Mucosa of descending colon (tissue), 3 donors: ENCODE measurements around the gene FRS2. TPM values are rescaled to one million over a fixed set of nuclear protein-coding genes. Genes with fewer than 3 reads are reported as not detected.

Experiments used
- ATAC-seq: fragments of 200-7000 bp; cut with Tn5 transposase; one replicate; pipeline ENCODE4 v1.9.1; 2020; ENCODE audit warnings: mild to moderate bottlenecking, moderate library complexity
- DNase-seq, 3 donors: peaks; one replicate each; pipeline ENCODE4 v3.0.0-alpha.2; 2020
- H3K36me3 ChIP-seq: fragments of 200-600 bp; one replicate; pipeline ENCODE4 v1.8.0; 2021; ENCODE audit warnings: low read depth, mild to moderate bottlenecking
- H3K4me1 ChIP-seq: fragments of 200-600 bp; one replicate; pipeline ENCODE4 v1.8.0; 2021; ENCODE audit warnings: low read depth, mild to moderate bottlenecking
- H3K4me3 ChIP-seq: fragments of 200-600 bp; one replicate; pipeline ENCODE4 v1.8.0; 2021; ENCODE audit warnings: mild to moderate bottlenecking
- H3K9me3 ChIP-seq: fragments of 200-600 bp; one replicate; pipeline ENCODE4 v1.8.0; 2021; ENCODE audit warnings: mild to moderate bottlenecking
- CTCF ChIP-seq: fragments of 200-600 bp; IDR thresholded peaks from one replicate; pipeline ENCODE4 v1.8.0; 2022; ENCODE audit warnings: antibody characterized with exemption, mild to moderate bottlenecking
- intact Hi-C, 2 donors: fragments of 100-400 bp; cut with DNase I in 1 of 2; cut with micrococcal nuclease in 1 of 2; formaldehyde crosslinking; loops; one replicate each; pipeline versions ENCODE4 v1.11.0 to v1.11.1; 2022; cut with DNase I, micrococcal nuclease
- total RNA-seq, 3 donors: library from RNA; stranded (reverse); fragmentation: NEBNext Ultra II Directional in 2 of 3; extraction: Animal tissue kit (Norgen Biotek cat#: 25700) in 2 of 3; gene quantifications; one replicate each; pipeline versions ENCODE4 v1.2.1 to v1.2.4, GENCODE V29; 2021 to 2023
- donor health status: DM: no; HTN: no; CAD: no; lungs with moderate emphysema.
- donor health status: DM: no; HTN: no; CAD: no.
- donor health status: DM: no; HTN: yes; CAD: no.

Gene FRS2
- total RNA-seq, 3 donors from 2014 or later, result 24.2 to 30.8 (median 30.3) TPM

DNA sequence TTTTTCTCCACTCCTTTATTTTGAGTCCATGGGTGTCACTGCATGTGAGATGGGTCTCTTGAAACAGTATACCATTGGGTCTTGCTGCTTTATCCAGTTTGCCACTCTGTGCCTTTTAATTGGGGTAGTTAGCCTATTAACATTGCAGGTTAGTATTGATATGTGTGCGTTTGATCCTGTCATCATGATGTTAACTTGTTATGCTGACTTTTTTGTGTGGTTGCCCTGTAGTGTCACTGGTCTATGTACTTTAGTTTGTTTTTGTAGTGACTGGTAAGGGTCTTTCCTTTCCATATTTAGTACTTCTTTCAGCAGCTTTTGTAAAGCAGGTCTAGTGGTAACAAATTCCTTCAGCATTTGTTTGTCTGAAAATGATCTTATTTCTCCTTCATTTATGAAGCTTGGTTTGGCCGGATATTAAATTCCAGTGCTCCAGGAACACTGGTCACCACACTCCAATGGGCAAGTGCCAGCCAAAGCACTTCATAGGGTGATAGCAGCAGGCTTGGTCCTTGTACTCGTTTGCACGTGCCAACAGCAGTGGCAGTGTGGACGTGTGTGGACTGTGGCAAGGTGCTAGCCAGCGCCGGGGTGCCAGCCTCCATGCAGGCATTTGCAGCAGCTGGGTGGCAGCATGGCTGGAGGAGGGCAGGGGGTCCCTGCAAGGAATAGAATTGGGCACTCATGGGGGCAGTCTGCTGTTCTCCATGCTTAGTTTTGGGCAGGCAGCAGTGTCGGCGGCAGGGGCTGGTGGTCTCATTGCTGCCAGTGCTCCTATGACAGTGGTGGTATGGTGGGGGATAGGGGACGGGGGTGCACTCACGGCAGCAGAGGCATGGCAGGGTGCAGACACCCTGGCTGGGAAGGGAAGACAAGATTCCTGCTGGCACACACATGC is 53.5 kb downstream of the FRS2 start:
- H3K36me3 ChIP-seq, result no peaks in the 10 kb centered on the region
- ATAC-seq, result no peak
- peaks cover 4% of the 10 kb centered on the region for H3K9me3 ChIP-seq
- no peaks in the 10 kb centered on the region for H3K4me1 ChIP-seq
- no peak for DNase-seq
- no peak overlapping the region for H3K4me3 ChIP-seq
- TF ChIP-seq CTCF, result no peak
- intact Hi-C loops, result no loop called here

- no peak for TF ChIP-seq CTCF
- ATAC-seq (no peak), DNase-seq (no peak)
- intact Hi-C loops, result no loop called here
- H3K4me3 ChIP-seq, result no peak overlapping the region
- no peaks in the 10 kb centered on the region for H3K4me1 ChIP-seq
- H3K36me3 ChIP-seq, result no peaks in the 10 kb centered on the region
- peaks cover 4% of the 10 kb centered on the region for H3K9me3 ChIP-seq
These were observed 54.1 kb downstream of the FRS2 start for GRCh38 chr12:69524331-69524630.

GRCh38 chr12:69524755-69525469 is 54.7 kb downstream of the FRS2 start:
- TF ChIP-seq CTCF, result no peak
- no peak for ATAC-seq
- Histone ChIP-seq H3K4me3 (no peak overlapping the region), H3K36me3 (no peaks in the 10 kb centered on the region), H3K9me3 (peaks cover 4% of the 10 kb centered on the region), H3K4me1 (no peaks in the 10 kb centered on the region)
- intact Hi-C loops, result no loop called here
- no peak for DNase-seq

DNA sequence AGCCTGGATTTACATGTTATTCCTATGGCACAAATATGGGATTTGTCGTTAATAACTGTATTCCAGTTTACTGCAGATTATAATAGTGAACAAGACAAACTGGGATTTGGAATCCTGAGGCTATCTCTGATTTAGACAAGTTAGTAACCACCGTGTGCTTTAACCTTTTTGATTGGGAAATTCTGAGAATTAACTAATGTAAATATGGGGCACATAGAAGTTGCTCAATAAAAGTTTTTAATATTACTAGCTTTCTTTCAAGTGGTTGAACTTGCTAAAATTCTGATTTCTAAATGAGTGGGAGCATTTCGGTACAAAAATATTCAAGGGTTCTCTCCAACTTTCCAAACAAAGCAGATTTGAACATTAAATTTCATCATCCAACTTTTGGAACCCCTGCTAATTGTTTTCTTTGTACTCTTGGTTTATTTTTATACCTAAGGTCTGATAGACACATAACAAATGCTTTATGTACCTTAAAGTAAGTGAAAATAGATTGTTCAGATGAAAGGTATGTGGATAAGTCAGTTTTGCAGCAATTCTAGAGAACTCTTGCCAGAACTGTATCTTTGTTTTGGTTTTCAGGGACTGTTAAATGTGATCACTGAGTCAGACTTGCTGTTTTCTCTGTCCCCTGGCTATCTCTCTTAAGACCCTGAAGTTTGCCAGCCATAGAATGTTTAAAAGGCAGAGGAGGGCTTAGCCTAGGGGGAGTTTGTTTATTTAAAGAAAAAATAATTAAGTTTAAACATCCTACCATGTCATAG is 57.5 kb downstream of the FRS2 start:
- Histone ChIP-seq H3K4me3 (no peak overlapping the region), H3K36me3 (no peaks in the 10 kb centered on the region), H3K4me1 (no peaks in the 10 kb centered on the region), H3K9me3 (no peaks in the 10 kb centered on the region)
- no peak for DNase-seq
- ATAC-seq, result no peak
- intact Hi-C loops, result no loop called here
- TF ChIP-seq CTCF, result no peak

DNA sequence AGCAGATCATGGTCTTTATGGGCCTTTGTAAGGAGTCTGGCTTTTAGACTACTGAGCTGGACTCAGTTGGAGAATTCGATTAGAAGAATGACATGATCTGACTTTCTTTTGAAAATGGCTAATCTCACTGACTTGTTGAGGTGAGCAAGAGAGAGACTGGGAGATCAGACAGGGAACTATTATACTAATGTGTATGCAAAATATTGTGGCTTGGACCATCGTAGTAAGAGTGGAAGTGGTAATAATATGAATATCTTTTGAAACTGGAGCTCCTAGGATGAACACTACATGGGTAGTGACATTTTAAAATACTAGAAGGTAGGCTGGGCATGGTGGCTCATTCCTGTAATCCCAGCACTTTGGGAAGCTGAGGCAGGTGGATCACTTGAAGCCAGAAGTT is 58.8 kb downstream of the FRS2 start:
- Histone ChIP-seq H3K4me1 (no peaks in the 10 kb centered on the region), H3K9me3 (no peaks in the 10 kb centered on the region), H3K36me3 (no peaks in the 10 kb centered on the region), H3K4me3 (no peak overlapping the region)
- DNase-seq, result no peak
- intact Hi-C loops, result no loop called here
- TF ChIP-seq CTCF, result no peak
- no peak for ATAC-seq
